ENCODE measurements around the gene VSIG2.

DNA sequence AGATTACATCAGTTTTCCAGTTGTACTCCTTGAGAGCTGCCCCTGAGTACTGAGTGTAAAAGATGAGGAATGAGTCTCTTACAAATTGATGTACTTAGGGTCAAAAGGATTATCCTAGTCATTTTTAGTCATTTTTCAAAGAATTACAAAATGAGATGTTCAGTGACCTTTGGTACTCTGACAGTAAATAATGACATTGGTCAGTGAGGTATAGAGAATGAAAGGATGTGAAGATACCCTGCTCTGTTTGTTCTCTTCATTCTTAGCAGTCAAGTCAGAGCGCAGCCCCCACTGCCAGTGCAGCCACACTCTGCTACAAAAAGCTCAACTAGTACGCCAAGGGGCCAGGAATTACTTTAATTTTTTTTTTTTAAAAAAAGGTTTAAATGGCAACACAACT is 14.1 kb upstream of the VSIG2 start:
- TF ChIP-seq TAF1 (IDR thresholded peaks at IDR 0.05; ENCODE audit: borderline replicate concordance, insufficient read depth, low read length) (no peak), POLR2AphosphoS5 (IDR thresholded peaks at IDR 0.05; ENCODE audit: low read depth, low read length) (no peak), SIN3A (IDR thresholded peaks at IDR 0.05; ENCODE audit: borderline replicate concordance, insufficient read depth, low read length) (no peak), FOXP2 (optimal IDR thresholded peaks at IDR 0.05; ENCODE audit: borderline replicate concordance, extremely low read depth, extremely low read length, insufficient read depth) (no peak)
- TF ChIP-seq, protein P1, sequence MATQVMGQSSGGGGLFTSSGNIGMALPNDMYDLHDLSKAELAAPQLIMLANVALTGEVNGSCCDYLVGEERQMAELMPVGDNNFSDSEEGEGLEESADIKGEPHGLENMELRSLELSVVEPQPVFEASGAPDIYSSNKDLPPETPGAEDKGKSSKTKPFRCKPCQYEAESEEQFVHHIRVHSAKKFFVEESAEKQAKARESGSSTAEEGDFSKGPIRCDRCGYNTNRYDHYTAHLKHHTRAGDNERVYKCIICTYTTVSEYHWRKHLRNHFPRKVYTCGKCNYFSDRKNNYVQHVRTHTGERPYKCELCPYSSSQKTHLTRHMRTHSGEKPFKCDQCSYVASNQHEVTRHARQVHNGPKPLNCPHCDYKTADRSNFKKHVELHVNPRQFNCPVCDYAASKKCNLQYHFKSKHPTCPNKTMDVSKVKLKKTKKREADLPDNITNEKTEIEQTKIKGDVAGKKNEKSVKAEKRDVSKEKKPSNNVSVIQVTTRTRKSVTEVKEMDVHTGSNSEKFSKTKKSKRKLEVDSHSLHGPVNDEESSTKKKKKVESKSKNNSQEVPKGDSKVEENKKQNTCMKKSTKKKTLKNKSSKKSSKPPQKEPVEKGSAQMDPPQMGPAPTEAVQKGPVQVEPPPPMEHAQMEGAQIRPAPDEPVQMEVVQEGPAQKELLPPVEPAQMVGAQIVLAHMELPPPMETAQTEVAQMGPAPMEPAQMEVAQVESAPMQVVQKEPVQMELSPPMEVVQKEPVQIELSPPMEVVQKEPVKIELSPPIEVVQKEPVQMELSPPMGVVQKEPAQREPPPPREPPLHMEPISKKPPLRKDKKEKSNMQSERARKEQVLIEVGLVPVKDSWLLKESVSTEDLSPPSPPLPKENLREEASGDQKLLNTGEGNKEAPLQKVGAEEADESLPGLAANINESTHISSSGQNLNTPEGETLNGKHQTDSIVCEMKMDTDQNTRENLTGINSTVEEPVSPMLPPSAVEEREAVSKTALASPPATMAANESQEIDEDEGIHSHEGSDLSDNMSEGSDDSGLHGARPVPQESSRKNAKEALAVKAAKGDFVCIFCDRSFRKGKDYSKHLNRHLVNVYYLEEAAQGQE (IDR thresholded peaks at IDR 0.05; ENCODE audit: insufficient read depth in 1 of 2, low read depth in 2 of 2, low read length in 2 of 2) = no peak

Data from PFSK-1 (cell line).